GM06990 (cell line): Measurements from ENCODE around the gene LILRA5.

ENCODE experiments used
- DNase-seq: peaks from one replicate; pipeline ENCODE4 v3.0.0-alpha.2; 2011; ENCODE audit not compliant: insufficient read length; ENCODE audit errors: extremely low read depth
- H3K27me3 ChIP-seq: replicated peaks from 2 replicates; pipeline ENCODE4 v1.6.0; 2011; ENCODE audit warnings: low read length; ENCODE audit not compliant: control insufficient read depth, insufficient read depth
- H3K36me3 ChIP-seq: 2 replicates; pipeline ENCODE4 v1.5.1; 2011; ENCODE audit warnings: low read length; ENCODE audit not compliant: control insufficient read depth, insufficient read depth
- H3K4me3 ChIP-seq: replicated peaks from 2 replicates; pipeline ENCODE4 v1.5.1; 2011; ENCODE audit warnings: low read depth, mild to moderate bottlenecking, control low read depth, low read length
- TF ChIP-seq, protein P1 (sequence below): IDR thresholded peaks from 2 replicates; pipeline ENCODE4 v1.5.1; 2011; ENCODE audit warnings: low read length, control low read depth, mild to moderate bottlenecking, inconsistent platforms; ENCODE audit not compliant: insufficient read depth, poor library complexity, severe bottlenecking

LILRA5 gene

DNA sequence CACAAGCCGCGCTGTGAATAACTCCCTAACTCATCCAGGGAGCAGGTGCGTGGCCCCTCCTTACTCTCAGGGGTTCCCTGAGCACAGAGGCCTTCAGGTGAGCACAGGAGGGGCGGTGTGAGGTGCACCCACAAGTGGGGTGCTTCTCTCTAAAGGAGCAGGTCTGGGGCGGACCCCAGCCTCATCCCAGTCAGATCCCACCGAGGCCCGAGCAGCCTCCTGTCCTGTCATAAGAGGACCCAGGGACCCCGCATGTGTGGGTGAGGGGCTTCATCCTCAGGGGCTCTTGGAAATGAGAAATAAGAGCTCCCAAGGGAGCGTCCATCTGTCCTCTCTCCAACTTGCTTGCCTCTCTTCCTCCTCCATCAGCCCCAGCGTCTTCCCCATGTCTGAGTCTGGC lies 3.0 kb upstream of the LILRA5 start:
- Histone ChIP-seq H3K36me3 (no peaks in the 10 kb centered on the region), H3K27me3 (0 out of 2 replicates have a peak, but pooled peaks cover 3% of the 10 kb centered on the region), H3K4me3 (no peak overlapping the region)
- TF ChIP-seq, protein P1, sequence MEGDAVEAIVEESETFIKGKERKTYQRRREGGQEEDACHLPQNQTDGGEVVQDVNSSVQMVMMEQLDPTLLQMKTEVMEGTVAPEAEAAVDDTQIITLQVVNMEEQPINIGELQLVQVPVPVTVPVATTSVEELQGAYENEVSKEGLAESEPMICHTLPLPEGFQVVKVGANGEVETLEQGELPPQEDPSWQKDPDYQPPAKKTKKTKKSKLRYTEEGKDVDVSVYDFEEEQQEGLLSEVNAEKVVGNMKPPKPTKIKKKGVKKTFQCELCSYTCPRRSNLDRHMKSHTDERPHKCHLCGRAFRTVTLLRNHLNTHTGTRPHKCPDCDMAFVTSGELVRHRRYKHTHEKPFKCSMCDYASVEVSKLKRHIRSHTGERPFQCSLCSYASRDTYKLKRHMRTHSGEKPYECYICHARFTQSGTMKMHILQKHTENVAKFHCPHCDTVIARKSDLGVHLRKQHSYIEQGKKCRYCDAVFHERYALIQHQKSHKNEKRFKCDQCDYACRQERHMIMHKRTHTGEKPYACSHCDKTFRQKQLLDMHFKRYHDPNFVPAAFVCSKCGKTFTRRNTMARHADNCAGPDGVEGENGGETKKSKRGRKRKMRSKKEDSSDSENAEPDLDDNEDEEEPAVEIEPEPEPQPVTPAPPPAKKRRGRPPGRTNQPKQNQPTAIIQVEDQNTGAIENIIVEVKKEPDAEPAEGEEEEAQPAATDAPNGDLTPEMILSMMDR = no peak
- no peak for DNase-seq

DNA sequence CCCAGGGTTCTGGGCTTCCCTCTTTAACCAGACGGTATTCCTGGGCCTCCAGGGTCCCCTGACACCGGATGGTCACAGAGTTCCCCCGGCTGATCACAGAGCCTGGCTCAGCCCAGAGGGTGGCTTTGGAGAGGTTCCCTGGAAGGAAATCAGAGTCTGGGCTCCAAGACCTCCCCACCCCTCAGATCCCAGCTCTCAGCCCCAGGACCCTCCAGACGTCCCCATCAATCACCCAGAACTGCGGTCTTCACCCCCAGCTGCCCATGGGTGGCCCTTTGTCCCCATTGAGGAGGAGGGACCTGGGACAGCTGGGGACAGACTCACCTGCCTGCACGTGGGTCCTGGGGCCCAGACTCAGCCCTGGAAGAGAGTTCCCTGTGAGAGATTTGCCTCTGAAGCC lies 955 bp downstream of the LILRA5 start:
- TF ChIP-seq, protein P1 = no peak
- Histone ChIP-seq H3K36me3 (no peaks in the 10 kb centered on the region), H3K4me3 (no peak overlapping the region), H3K27me3 (no peaks in the 10 kb centered on the region)
- DNase-seq = no peak

DNA sequence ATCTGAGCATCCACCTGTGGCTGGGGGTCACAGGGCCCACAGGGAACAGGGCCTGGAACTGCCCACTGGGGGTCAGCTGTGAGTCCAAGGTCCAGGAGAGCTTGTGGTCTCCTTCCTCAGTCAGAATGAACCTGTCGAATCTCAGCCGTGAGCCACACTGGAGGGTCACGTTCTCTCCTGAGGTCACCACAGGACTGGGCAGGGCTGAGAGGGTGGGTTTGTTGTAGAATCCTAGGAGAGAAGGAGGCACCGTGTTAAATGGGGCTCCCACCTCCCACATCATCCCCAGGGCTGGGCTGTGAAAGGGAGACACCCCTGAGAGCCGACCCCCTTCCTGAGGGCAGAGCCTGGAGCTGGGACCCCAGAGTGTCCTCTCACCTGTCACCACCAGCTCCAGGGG lies 1.5 kb downstream of the LILRA5 start:
- no peak for DNase-seq
- H3K36me3 ChIP-seq = no peaks in the 10 kb centered on the region
- no peak overlapping the region for H3K4me3 ChIP-seq
- TF ChIP-seq, protein P1 = no peak
- no peaks in the 10 kb centered on the region for H3K27me3 ChIP-seq

DNA sequence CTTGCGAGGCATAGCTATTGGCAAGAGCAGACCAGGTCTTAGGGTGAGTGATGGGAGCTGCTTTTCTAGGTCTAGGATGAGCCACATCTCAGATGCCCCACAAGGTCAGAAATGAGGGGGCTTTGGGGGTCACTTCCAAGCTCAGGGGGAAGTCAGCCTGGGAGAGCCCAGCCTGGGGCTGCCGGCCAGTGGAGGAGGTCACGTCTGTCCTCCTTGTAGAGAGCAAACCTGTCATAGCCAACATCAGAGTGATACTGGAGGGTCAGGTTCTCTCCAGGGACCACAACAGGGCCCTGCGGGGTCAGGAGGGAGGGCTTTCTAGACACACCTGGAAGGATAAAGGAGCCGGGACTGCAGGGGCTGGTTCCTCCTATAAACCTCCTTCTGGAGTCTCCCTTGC lies 2.4 kb downstream of the LILRA5 start:
- no peaks in the 10 kb centered on the region for H3K27me3 ChIP-seq
- TF ChIP-seq, protein P1 = no peak
- no peak overlapping the region for H3K4me3 ChIP-seq
- no peak for DNase-seq
- H3K36me3 ChIP-seq = no peaks in the 10 kb centered on the region

DNA sequence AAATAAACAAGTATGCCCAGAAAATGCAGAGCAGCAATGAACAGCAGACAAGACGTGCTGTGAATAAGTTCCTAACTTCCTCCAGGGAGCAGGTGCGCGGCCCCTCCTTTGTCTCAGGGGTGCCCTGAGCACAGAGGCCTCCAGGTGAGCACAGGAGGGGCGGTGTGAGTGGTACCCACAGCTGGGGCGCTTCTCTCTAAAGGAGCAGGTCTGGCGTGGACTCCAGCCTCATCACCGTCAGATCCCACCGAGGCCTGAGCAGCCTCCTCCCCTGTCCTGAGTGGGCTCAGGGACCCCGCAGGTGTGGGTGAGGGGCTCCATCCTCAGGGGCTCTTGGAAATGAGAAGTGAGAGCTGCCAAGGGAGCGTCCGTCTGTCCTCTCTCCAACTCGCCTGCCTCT lies 3.2 kb downstream of the LILRA5 start:
- no peaks in the 10 kb centered on the region for H3K36me3 ChIP-seq

More for the DNA sequence above, 3.2 kb downstream of the LILRA5 start:
- no peak for DNase-seq
- no peak overlapping the region for H3K4me3 ChIP-seq
- peaks cover 1% of the 10 kb centered on the region; the same call in 1 of the 2 replicates for H3K27me3 ChIP-seq
- TF ChIP-seq, protein P1 = no peak
